HepG2 (cell line): ENCODE results near the gene NEURL4. TPM values are rescaled to one million over a fixed set of nuclear protein-coding genes. Genes with fewer than 3 reads are reported as not detected.

ENCODE experiments used
- ARNT2 ChIP-seq: sonication (generic); formaldehyde crosslinking; IDR thresholded peaks from 2 replicates; pipeline ENCODE4 v1.8.0; 2022; ENCODE audit warnings: mild to moderate bottlenecking, low read depth, missing genetic modification reagents, moderate library complexity
- DMAP1 ChIP-seq: IDR thresholded peaks from 2 replicates; pipeline ENCODE4 v1.6.1; 2016
- GABPB1 ChIP-seq: IDR thresholded peaks from 2 replicates; pipeline ENCODE4 v1.6.1; 2016; ENCODE audit warnings: mild to moderate bottlenecking, missing genetic modification reagents, moderate library complexity, missing compliant biosample characterization
- MAF1 ChIP-seq: sonication (generic); formaldehyde crosslinking; IDR thresholded peaks from 2 replicates; pipeline ENCODE4 v1.5.0; 2020; ENCODE audit warnings: missing genetic modification reagents, borderline replicate concordance
- MTERF4 ChIP-seq: sonication (generic); formaldehyde crosslinking; IDR thresholded peaks from 2 replicates; pipeline ENCODE4 v1.8.0; 2023; ENCODE audit warnings: mild to moderate bottlenecking, missing genetic modification reagents
- PATZ1 ChIP-seq: sonication (generic); formaldehyde crosslinking; IDR thresholded peaks from 2 replicates; pipeline ENCODE4 v1.4.0; 2020; ENCODE audit warnings: missing genetic modification reagents
- PRDM10 ChIP-seq: sonication (generic); formaldehyde crosslinking; IDR thresholded peaks from 2 replicates; pipeline ENCODE4 v1.4.0; 2020; ENCODE audit warnings: low read depth, missing genetic modification reagents
- RARG ChIP-seq: sonication (generic); formaldehyde crosslinking; IDR thresholded peaks from 2 replicates; pipeline ENCODE4 v1.4.0; 2020; ENCODE audit warnings: low read depth, mild to moderate bottlenecking, missing genetic modification reagents
- ZNF446 ChIP-seq: sonication (generic); formaldehyde crosslinking; IDR thresholded peaks from 2 replicates; pipeline ENCODE4 v1.5.0; 2020; ENCODE audit warnings: mild to moderate bottlenecking, missing genetic modification reagents
- polyA plus RNA-seq, 8 experiments: library from polyadenylated mRNA; depleted of rRNA in 3 of 8; stranded (reverse) in 7 of 8; unstranded in 1 of 8; fragments of >200 nt; fragmentation: Illumina TruSeq in 4 of 8; extraction: Trizol in 4 of 8; gene quantifications; 2 replicates each; pipeline versions ENCODE4 v1.2.1 to v1.2.3, GENCODE V29; 2011 to 2016; ENCODE audit warnings: low read depth in 4 of 8, missing spikeins in 1 of 8, mixed read lengths in 1 of 8; ENCODE audit not compliant: insufficient read depth in 1 of 8
- total RNA-seq, 5 experiments: library from RNA; depleted of rRNA; stranded (reverse); fragments of >200 nt; fragmentation: Illumina TruSeq; extraction: Trizol; gene quantifications; 2 replicates each; pipeline ENCODE4 v1.2.3, GENCODE V29; 2016; ENCODE audit warnings: low read depth in 1 of 5

Gene NEURL4
- total and polyA plus RNA-seq, 2 of the 13 experiments (the other 11 are each of a cell fraction or from before 2014, with no cell fraction given), result 14.8 to 15.7 TPM

GRCh38 chr17:7329997-7330637 lies 982 bp upstream of the NEURL4 start (continued):
- TF ChIP-seq DMAP1 (CRISPR knock-in tag) (no peak), ZNF446 (CRISPR knock-in tag) (no peak), GABPB1 (CRISPR knock-in tag) (0 out of 2 replicates have a peak, but pooled peaks have one; percentile 8), PRDM10 (CRISPR knock-in tag) (no peak), MAF1 (CRISPR knock-in tag) (no peak), MTERF4 (0 out of 2 replicates have a peak, but pooled peaks have one; percentile 47), RARG (no peak), ARNT2 (no peak), PATZ1 (CRISPR knock-in tag) (peak; percentile 72; the same call in 1 of the 2 replicates)
